Neural cell (in vitro differentiated cells): ENCODE measurements around the gene GP5. TPM values are rescaled to one million over a fixed set of nuclear protein-coding genes. Genes with fewer than 3 reads are reported as not detected.

Experiments
- H2AFZ ChIP-seq: fragments of 200-600, 300-800 bp; sonication (generic), shearing (Covaris generic); 2 replicates; pipeline ENCODE4 v1.6.0; 2014; ENCODE audit warnings: low read depth, mild to moderate bottlenecking, antibody characterized with exemption, low read length, moderate library complexity
- H3F3A ChIP-seq: fragments of 200-600 bp; shearing (Covaris generic); 2 replicates; pipeline ENCODE4 v1.6.1; 2016; ENCODE audit warnings: mild to moderate bottlenecking, moderate library complexity, mixed read lengths, antibody characterized with exemption, low read length; ENCODE audit not compliant: insufficient read depth, poor library complexity, severe bottlenecking
- H3K27ac ChIP-seq: fragments of 200-600, 300-800 bp; sonication (generic), shearing (Covaris generic); 2 replicates; pipeline ENCODE4 v1.5.1; 2014; ENCODE audit warnings: mild to moderate bottlenecking, low read length, moderate library complexity
- H3K27me3 ChIP-seq: fragments of 300-800, 200-600 bp; sonication (generic), shearing (Covaris generic); 2 replicates; pipeline ENCODE4 v1.6.0; 2014; ENCODE audit warnings: mild to moderate bottlenecking, low read depth, low read length, moderate library complexity; ENCODE audit not compliant: insufficient read depth
- H3K36me3 ChIP-seq: fragments of 300-800, 200-600 bp; sonication (generic), shearing (Covaris generic); 2 replicates; pipeline ENCODE4 v1.5.1; 2014; ENCODE audit warnings: mild to moderate bottlenecking, antibody characterized with exemption, low read length, moderate library complexity; ENCODE audit not compliant: insufficient read depth
- H3K4me2 ChIP-seq: fragments of 300-800, 200-600 bp; sonication (generic), shearing (Covaris generic); 2 replicates; pipeline ENCODE4 v1.6.0; 2014; ENCODE audit warnings: mild to moderate bottlenecking, low read length
- H3K4me3 ChIP-seq: fragments of 300-800, 200-600 bp; sonication (generic), shearing (Covaris generic); 2 replicates; pipeline ENCODE4 v1.5.1; 2014; ENCODE audit warnings: mild to moderate bottlenecking, low read length, moderate library complexity
- H3K79me2 ChIP-seq: fragments of 200-600 bp; shearing (Covaris generic); replicated peaks from 2 replicates; pipeline ENCODE4 v1.6.0; 2014; ENCODE audit warnings: mild to moderate bottlenecking, low read length, moderate library complexity; ENCODE audit not compliant: insufficient read depth
- H3K9ac ChIP-seq: fragments of 300-800, 200-600 bp; sonication (generic), shearing (Covaris generic); 2 replicates; pipeline ENCODE4 v1.6.1; 2016; ENCODE audit warnings: mild to moderate bottlenecking, low read length, mixed read lengths
- H3K9me2 ChIP-seq: fragments of 200-600 bp; shearing (Covaris generic); 2 replicates; pipeline ENCODE4 v1.6.1; 2016; ENCODE audit warnings: mild to moderate bottlenecking, low read length, mixed read lengths; ENCODE audit not compliant: insufficient read depth
- H3K9me3 ChIP-seq: fragments of 200-600, 300-800 bp; sonication (generic), shearing (Covaris generic); 2 replicates; pipeline ENCODE4 v1.6.1; 2016; ENCODE audit warnings: mild to moderate bottlenecking, mixed run types, low read length, moderate library complexity, mixed read lengths
- H4K20me1 ChIP-seq: fragments of 200-600 bp; shearing (Covaris generic); 2 replicates; pipeline ENCODE4 v1.6.1; 2016; ENCODE audit warnings: mild to moderate bottlenecking, mixed run types; ENCODE audit not compliant: insufficient read depth
- EP300 ChIP-seq: fragments of 450-650 bp; conservative IDR thresholded peaks from 2 replicates; pipeline ENCODE4 v1.6.1; 2014; ENCODE audit warnings: antibody characterized with exemption, mild to moderate bottlenecking, moderate library complexity; ENCODE audit not compliant: poor library complexity, severe bottlenecking
- polyA plus RNA-seq: library from polyadenylated mRNA; depleted of rRNA; stranded (reverse); fragments of >200 nt; gene quantifications from 2 replicates; pipeline ENCODE4 v1.2.3, GENCODE V29; 2014

The GP5 gene
- polyA plus RNA-seq, 1 donor from 2014 or later = 0.14 TPM

GRCh38 chr3:194346035-194346434, 53.0 kb downstream of the GP5 start:
- Histone ChIP-seq H2AFZ (no peak overlapping the region), H3K9me3 (no peaks in the 10 kb centered on the region), H3K4me3 (no peak overlapping the region), H3K9me2 (no peaks in the 10 kb centered on the region), H3K9ac (no peak overlapping the region), H3K27ac (no peak overlapping the region), H3F3A (no peaks in the 10 kb centered on the region), H4K20me1 (no peaks in the 10 kb centered on the region), H3K27me3 (no peaks in the 10 kb centered on the region), H3K79me2 (no peaks in the 10 kb centered on the region), H3K4me2 (no peak overlapping the region), H3K36me3 (no peaks in the 10 kb centered on the region)
- no peak for TF ChIP-seq EP300

Other genes starting within 250 kb of the GP5 start
- gene CPN2, start 47.9 kb downstream of the GP5 start, polyA plus RNA-seq = not detected in 2 replicates
- gene LRRC15, start 29.5 kb downstream of the GP5 start, polyA plus RNA-seq = not detected in 2 replicates
- 60.1 and 64.7 TPM in 2 replicates for gene ATP13A3, start 87.7 kb upstream of the GP5 start, polyA plus RNA-seq
- gene TMEM44, start 234.2 kb upstream of the GP5 start, polyA plus RNA-seq = 40.6 and 59.3 TPM in 2 replicates